Stimulated activated CD8-positive, alpha-beta memory T cell treated with anti-CD3 and anti-CD28 coated beads, Interleukin-4, amount 100 ng/mL, for 1 hour (primary cell): Measurements from ENCODE around the gene KCNMB2.

ENCODE experiments used
- DNase-seq, 2 donors: peaks; one replicate each; pipeline ENCODE4 v3.0.0-alpha.2; 2020; ENCODE audit warnings: low read depth in 2 of 2, low spot score in 1 of 2

The KCNMB2 gene

DNA sequence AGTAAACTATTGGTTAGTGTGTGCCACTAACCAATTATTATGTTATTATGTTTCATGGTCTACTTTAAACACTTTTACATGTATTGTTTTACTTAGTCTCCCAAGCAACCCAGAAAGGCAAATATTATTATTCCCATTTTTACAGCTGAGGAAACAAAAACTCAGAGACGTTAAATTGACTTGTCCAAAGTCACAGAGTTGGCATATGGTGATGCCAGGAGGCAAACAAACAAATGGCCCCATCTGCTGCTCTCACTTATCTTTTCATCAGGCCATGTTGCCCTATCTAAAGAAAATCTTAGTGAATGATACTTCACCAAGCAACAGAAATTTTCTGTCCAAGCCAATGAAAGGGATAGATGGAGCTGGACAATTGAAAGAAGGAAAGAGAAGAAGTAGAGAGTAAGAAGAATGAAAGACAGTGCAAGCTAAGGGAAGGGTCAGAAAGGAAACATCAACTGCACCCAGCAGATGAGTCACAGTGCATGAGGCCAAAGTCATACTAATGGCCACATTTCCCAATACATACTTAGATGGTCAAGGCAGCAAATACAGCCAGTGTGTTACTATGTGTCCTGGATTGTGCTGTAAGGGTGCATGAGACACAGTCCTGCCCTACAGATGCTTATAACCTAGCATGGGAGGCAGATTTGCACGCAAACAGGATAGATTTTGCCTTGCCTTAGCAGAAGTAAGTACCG lies 266.9 kb downstream of the KCNMB2 start:
- DNase-seq, result no peak

DNA sequence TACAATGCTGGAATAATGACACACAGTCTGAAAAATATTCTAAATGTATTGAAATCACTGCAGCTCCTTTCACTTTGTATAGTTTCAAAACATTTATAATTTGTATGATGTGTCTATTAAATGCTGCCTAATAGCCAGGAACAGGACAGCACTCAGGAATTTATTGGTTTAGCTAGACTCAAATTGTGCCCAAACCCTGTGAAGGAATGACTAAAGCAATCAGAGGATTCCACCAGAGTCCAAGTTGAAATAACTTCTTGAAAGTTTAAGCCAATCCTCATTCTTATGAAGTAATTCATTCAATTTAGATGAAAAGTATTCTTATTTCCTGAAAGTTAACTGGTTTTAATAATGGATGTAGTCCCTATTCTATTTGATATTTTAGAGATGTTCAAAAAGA lies 268.4 kb downstream of the KCNMB2 start:
- DNase-seq, result no peak

DNA sequence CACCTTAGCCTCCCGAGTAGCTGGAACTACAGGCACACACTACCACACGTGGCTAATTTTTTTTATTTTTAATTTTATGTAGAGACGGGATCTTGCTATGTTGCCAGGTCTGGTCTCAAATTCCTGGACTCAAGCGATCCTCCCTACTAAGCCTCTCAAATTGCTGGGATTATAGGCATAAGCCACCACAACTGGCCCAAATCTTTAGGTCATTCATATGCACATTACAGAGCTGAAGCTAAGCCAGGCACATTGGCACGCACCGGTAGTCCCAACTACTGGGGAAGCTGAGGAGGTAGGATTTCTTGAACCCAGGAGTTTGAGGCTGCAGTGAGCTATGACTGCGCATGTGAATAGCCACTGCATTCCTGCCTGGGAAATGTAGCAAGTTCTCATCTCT lies 269.5 kb downstream of the KCNMB2 start:
- DNase-seq, result no peak

DNA sequence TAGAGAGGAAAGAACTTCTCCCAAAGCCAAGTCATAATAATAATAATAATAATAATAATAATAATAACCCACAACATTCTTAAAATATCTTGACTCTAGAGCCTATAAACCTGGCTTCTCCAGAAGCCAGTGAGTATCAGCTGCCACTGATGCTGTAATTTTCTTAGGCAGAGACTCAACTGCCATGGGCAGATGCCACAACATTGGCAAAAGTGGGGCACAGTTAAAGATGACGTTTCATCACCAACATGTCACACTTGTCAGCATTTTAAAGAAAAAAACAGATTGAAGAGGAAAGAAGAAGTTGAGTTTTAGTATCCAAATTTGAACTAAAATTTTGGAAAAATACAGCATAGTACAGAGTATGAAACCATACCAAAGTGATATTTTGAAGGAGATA lies 270.4 kb downstream of the KCNMB2 start:
- no peak for DNase-seq

DNA sequence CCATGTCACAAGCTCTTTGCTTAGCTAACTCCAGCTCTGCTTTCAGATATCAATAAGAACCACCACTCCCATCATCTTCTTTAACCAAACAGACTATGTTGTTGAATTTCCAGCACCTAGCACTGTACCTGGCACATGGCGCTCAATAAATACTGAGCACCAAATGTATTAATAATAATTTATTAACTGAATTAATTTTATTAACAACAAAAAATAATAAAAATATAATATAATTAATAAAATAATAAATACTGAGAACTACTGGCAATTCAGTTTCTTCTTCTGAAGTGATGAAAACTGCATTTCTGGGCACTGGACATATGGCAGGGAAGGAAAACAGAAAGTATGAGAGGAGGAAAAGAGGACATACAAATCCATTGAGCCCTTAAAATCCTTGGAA lies 271.5 kb downstream of the KCNMB2 start:
- no peak for DNase-seq

DNA sequence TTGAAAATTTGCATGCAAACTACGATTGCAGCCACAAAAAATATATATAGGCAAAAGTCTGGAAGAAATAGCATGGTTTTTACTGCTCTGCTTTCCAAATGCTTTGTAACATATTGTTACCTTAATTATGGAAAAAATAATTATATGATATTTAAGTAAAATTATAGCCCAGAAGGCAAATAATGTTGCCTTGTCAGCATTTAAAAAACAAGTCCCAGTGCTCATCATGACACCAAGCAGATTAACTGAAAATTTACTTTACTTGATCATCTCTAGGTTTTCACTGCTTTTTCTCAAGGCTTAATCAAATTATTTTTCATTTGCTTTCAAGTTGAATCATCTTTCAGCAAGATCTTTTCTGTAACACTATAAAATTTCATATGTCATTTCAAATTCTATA lies 272.5 kb downstream of the KCNMB2 start:
- DNase-seq, result no peak

DNA sequence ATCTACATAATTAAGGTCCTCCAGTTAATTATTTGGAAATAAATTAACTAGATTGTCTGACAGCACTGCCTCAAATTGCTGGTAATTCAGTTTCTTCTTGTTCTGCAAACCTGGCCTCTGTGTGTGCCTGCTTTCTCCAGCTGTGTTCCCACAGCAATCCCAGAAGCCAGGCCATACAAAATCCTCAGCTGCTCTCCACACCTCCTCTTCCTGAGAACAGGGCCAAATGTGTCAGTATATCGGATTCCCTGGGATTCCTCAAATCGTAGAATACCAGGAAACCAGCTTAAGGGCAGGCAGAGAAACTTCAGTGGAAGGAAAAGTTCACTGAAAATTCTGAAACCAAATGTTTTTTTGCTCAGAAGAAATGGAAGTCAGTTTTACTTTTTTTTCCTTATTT lies 273.9 kb downstream of the KCNMB2 start:
- DNase-seq, result no peak

DNA sequence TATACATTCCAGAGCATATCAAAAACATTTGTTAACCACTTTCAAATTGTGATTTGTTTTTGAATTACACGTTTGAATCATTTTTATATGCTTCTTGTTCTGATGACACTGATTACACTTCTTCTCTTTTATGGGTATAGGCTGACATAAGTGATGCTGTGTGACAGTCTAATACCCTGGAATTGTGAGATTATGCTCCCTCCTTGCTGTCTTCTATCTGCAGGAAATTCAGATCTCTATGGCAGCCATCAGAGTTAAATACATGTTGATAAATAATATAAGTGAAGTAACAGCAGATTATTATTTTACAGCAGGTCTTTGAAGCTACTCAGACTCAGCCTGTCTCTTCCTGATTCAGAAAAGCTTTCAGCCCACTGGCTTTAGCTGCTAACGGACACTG lies 286.5 kb downstream of the KCNMB2 start:
- no peak for DNase-seq

DNA sequence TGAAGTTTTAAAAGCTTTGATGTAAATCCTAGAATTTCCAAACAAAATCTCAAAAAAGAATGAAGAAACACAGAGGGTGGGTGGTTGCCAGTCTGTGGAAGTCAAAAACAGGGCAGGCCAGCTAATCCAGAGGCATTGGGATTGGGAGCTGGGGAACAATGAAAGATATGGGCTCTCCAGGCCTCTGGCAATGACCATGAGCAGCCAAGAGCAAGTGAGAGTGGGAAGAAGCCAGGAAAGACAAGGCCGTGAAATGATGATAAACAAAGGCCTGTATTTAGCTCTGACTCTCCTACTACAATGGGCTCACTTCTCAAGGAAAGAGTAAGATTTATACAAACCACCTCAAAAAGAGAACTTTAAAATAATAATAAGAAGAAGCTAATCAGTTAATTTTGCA lies 286.9 kb downstream of the KCNMB2 start:
- DNase-seq, result no peak

DNA sequence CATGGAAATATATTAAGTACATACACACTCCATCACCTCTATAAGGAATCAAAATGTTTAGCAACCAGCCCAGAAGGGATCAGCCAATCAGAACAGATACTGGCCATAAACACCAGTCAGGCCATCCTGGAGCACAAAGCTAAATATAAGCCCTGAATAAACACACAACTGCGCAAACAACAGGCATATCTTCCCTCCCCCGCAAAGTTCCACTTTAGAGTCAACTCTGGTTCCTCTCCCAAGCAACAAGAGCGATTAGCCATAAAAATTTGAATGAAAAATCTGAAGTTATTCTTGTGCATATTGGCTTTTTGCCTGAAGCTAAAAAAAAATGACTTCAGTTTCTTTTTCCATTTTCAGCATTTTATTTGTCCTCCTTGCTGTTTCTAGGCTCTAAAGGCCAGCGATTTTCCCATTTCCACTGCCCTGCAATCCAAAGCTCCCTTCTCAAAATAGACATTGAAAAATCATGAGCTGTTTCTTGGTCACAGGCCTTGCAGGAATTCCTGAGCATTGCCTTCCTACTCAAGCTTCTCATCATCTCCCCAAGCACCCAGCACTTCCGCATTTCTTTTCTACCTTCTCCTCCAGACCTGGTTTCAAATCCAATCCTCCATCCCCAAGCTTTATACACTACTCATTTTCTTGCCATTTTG lies 287.5 kb downstream of the KCNMB2 start:
- DNase-seq, result no peak

DNA sequence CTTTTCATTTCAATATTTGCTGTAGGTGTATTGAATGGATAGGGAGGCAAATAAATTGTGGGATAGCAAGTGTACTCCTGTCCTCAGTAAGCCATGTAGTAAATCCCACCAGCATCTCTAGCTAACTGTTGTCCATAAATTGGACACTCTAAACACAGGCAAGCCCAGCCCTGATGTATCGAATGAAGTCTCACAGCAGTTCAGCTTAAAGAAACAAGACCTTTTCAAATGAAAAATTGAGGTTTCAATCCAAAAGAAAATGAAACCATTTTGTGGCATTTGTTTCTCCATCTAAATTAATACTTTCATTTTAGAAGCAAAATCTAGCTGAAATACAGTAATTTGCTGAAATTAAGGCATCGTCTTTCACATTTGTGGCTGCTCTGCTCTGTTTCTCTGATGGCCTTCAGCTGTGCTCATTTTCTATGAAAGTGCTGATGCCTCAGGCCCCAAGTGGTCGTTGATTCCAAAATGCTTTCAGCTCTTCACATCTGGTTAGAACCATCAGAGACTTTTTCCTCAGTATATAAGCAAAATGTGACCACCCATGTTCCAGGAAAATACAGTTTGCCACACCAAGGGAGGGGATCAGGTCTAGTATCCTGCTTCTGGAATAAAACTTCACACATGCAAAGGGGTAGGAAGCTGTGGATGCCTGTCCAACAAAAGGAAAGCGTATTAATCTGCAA lies 290.3 kb downstream of the KCNMB2 start:
- no peak for DNase-seq

DNA sequence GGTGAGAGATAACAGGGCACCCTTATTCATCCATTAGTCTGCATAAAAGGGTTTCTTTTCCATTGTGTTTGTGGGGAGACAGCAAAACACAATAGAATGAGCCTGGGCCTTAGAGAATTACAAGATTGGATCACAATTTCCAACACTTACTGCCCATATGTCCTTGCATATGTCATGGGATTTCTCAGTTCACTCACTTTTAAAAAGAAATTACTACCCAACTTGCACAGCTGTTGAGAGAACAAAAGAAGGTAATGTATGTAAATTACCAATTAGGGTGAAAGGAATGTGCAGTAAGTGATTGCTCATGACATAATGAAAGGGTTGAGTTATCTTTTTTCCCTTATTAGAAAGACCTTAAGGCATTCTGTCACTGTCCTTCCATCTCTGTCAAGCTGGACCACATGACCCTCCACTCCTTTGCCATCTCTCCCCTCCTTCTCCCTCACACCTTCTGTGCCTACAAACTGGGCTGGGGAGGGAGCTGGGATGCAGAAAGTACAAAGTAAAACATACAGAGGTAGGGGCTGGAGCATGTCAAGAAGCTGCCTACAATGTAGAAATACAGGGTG lies 291.1 kb downstream of the KCNMB2 start:
- DNase-seq, result no peak

DNA sequence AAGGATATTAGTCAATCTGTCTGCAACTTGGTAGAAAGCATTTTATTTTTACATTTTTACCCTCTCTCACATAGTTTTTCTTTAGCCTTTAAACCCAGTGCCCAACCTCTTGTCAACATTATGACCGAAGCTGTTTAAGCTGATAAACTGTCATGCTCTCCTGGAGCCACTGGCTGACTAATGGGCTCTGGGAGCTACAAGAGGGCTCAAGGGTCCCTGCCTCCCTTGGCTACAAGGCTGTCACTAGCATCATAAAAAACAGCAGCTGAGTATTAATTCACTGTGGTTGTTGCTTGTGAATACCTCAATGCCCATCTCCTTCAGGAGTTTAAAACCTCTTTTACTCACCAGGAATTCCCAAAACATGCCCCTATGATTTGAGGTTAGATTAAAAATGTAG lies 297.5 kb downstream of the KCNMB2 start:
- no peak for DNase-seq

DNA sequence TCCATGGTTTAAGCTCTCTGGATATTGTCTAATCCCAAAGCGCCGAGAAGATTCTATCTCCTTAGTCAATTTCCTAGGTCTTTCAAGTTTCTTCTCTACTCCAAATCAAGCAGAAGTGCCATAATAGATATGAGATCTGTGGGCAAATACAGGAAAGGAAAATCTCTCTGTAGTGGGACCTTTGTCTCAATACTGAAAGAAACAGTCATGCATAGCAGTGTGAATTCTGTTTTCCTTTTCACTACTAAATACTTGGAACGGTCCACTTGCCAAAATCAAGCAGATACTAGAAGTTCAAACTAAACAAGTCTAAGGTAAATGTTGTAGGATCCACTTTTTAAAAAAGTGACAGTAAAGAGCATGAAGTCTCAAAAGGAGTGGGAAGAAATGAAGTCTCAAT lies 298.8 kb downstream of the KCNMB2 start:
- no peak for DNase-seq

DNA sequence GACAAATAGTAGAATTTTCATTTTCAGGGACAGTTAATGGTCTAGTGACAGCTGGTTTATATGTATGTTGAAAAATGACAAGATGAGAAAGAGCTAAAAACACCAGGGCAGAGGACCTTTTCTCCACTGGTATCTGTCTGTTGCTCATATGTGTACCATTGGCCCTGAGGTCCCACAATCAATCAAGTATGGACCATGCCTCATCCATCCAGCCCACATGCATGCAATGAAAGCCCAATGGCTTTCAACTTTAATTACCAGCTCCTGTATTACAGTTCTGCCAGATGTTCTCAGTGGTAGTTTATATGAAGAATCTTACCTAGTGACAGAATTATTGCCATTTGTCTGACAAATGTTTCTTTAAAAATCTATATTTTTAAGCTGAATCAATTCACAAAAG lies 301.3 kb downstream of the KCNMB2 start:
- no peak for DNase-seq

DNA sequence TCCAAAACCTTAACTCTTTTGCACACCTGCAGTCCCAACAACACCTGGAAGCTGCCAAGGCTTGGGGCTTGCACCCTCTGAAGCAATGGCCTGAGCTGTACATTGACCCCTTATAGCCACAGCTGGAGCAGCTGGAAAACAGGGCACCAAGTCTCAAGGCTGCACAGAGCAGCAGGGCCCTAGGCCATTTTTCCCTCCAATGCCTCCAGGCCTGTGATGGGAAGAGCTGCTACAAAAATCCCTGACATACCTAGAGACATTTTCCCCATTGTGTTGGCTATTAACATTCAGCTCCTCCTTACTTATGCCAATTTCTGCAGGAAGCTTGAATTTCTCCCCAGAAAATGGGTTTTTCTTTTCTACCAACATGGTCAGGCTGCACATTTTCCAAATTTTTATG lies 304.4 kb downstream of the KCNMB2 start:
- no peak for DNase-seq

DNA sequence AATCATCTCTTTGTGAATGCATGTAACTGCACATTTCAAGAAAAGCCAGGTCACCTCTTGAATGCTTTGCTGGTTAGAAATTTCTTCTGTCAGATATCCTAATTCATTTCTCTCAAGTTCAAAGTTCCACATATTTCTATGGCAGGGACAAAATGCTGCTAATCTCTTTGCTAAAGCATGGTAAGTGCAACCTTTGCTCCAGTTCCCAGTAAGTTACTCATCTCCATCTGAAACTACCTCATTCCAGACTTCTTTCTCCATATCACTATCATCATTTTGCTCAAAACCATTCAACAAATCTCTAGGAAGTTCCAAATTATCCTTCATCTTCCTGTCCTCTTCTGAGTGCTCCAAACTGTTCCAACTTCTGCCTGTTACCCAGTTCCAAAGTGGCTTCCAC lies 304.8 kb downstream of the KCNMB2 start:
- DNase-seq, result no peak

DNA sequence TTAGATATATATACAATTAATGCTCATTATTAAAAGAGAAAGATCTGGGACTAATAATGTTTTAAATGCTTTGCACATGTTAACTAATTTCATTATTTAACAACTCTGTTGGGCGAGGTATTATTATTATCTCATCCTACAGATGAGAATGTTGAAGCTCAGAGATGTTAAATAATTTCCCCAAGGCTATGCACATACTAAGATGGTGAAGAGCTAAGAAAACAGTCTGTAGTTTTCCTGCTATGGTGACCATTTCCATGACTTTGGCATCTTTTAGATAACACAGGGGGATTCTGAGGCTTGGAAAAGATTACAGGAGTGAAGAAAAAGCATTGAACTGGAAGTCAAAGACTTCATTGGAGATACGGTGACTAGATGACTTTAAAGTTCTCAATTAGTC lies 308.7 kb downstream of the KCNMB2 start:
- no peak for DNase-seq

DNA sequence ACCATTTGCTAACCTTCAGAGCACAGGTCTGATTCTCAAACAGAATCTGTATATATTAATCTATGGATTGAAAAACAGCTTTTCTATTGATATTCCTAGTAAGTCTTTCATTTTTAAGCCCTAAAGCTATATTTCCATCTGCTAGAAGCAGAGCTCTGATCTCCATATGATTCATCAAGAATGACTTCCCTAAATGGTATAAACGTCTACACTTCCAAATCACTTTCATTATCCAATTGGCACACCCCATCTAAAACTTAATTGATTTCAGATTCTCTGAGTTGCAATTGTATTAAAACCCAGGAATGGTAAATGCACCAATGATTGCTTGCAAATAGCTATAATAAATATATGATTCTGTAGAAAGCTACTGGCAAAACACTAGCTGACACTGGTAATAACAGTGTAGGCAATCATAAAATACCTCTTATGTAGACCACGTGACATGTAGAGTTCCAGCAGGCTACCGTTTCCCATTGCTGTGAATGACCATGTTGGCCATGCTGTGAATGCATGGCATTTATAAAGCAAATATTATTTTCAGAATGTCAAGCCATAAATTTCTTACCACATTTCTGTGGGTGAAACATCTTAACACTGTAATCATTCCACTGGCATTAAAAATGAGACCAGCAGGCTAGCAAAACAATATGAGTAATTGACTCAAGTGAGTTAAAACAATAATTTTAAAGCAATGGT lies 309.3 kb downstream of the KCNMB2 start:
- no peak for DNase-seq

DNA sequence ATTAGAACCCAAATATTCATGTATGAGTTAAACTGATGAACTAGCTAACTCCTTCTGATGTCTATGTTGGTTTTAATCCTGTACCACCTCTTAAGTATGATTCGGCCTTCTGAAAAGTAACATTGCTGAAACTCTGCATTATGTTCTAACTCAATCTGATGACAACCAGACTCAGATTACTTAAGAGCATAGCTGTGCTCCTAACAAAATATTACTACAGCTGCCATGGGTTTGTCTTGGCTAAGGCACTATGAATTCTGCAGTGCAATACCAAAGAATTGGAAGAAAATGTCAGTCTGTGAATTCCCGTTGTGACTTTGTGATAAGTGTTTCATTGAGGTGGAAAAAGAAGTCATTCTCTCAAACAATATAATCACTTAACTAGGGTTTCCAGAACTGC lies 311.0 kb downstream of the KCNMB2 start:
- DNase-seq, result no peak

DNA sequence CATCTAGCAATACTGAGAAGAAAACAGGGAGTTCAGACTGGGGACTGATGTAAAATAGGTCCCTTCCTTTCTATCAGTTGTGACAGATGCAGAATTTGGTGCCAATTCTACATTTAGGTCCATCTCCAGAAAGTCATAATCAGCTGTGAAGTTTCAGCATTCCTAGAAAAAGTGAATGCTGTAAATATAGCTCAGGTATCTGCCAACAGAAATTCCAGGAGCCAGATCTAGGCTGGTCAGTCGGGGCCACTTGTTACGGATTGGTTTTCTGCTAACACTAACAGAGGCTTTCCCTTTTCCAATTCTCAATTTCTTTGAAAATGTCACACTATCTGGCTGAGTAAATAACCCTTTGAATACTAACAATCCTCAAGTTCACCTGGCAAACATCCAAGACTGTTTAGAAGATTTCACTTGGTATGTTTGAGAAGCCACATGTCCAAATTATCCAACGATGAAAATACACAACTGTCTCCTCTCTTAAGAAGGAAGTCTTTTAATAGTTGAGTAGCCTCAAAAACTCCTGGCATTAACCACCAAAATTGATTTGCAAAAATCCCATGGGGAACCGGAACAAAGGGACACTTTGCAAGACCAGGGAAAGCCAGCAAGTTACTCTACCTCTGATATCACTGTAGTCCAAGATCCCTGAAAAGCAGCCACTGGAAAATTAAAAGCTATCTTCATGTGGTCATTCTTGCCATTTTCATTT lies 313.1 kb downstream of the KCNMB2 start:
- no peak for DNase-seq
